Liver (tissue), 9 donors: ENCODE data around the gene PEX16. TPM values are rescaled to one million over a fixed set of nuclear protein-coding genes. Genes with fewer than 3 reads are reported as not detected.
"Not testable (repeated sequence)": the region's sequence is repeated elsewhere in the genome, so short reads cannot be mapped to it uniquely, and the experiment has no call there.

ENCODE experiments used
- DNase-seq: peaks from one replicate; pipeline ENCODE4 v3.0.0-alpha.2; 2017; ENCODE audit warnings: low spot score
- H3K27ac ChIP-seq, 2 donors: one replicate each; pipeline ENCODE4 v1.7.0; 2013; ENCODE audit warnings: inconsistent platforms in 2 of 2, low read length in 2 of 2, control low read depth in 1 of 2, low read depth in 1 of 2, mild to moderate bottlenecking in 1 of 2
- H3K27me3 ChIP-seq, 4 donors: one replicate each; pipeline versions ENCODE4 v1.6.1 to v1.7.0; 2013; ENCODE audit warnings: low read length in 3 of 4, inconsistent platforms in 1 of 4, mild to moderate bottlenecking in 1 of 4, moderate library complexity in 1 of 4; ENCODE audit not compliant: control insufficient read depth in 4 of 4, insufficient read depth in 4 of 4
- H3K36me3 ChIP-seq, 4 donors: one replicate each; pipeline versions ENCODE4 v1.6.1 to v1.7.0; 2013; ENCODE audit warnings: low read length in 3 of 4, mild to moderate bottlenecking in 3 of 4, low read depth in 1 of 4, moderate library complexity in 1 of 4; ENCODE audit not compliant: control insufficient read depth in 4 of 4, insufficient read depth in 3 of 4
- H3K4me1 ChIP-seq, 4 donors: one replicate each; pipeline versions ENCODE4 v1.6.1 to v1.7.0; 2013; ENCODE audit warnings: low read length in 3 of 4, mild to moderate bottlenecking in 3 of 4, moderate library complexity in 1 of 4; ENCODE audit not compliant: control insufficient read depth in 4 of 4, insufficient read depth in 4 of 4
- H3K4me3 ChIP-seq, 3 donors: one replicate each; pipeline versions ENCODE4 v1.6.1 to v1.7.0; 2013; ENCODE audit warnings: low read length in 3 of 3, control low read depth in 1 of 3, low read depth in 1 of 3, mild to moderate bottlenecking in 1 of 3
- H3K9ac ChIP-seq, 2 donors: one replicate each; pipeline ENCODE4 v1.7.0; 2013; ENCODE audit warnings: low read length in 2 of 2, mild to moderate bottlenecking in 2 of 2, moderate library complexity in 2 of 2, control low read depth in 1 of 2, low read depth in 1 of 2
- H3K9me3 ChIP-seq, 4 donors: one replicate each; pipeline versions ENCODE4 v1.6.1 to v1.7.0; 2013; ENCODE audit warnings: low read length in 3 of 4; ENCODE audit not compliant: control insufficient read depth in 4 of 4
- FOXA1 ChIP-seq: IDR thresholded peaks from 2 replicates; pipeline ENCODE4 v1.6.1; 2016; ENCODE audit warnings: antibody characterized with exemption
- FOXA2 ChIP-seq: IDR thresholded peaks from 2 replicates; pipeline ENCODE4 v1.6.1; 2016; ENCODE audit warnings: antibody characterized with exemption
- GABPA ChIP-seq, 2 donors: IDR thresholded peaks in 1 of 2; conservative IDR thresholded peaks in 1 of 2; 2 replicates each; pipeline ENCODE4 v1.6.1; 2016; ENCODE audit warnings: antibody characterized with exemption in 2 of 2, mild to moderate bottlenecking in 1 of 2, moderate library complexity in 1 of 2
- HNF4A ChIP-seq, 2 donors: conservative IDR thresholded peaks; 2 replicates each; pipeline ENCODE4 v1.6.1; 2016; ENCODE audit warnings: antibody characterized with exemption in 2 of 2, mild to moderate bottlenecking in 2 of 2
- HNF4G ChIP-seq: IDR thresholded peaks from 2 replicates; pipeline ENCODE4 v1.6.1; 2016; ENCODE audit warnings: antibody characterized with exemption
- JUND ChIP-seq, 2 donors: IDR thresholded peaks; 2 replicates each; pipeline ENCODE4 v1.6.1; 2016; ENCODE audit warnings: antibody characterized with exemption in 2 of 2
- NR2F2 ChIP-seq: IDR thresholded peaks from 2 replicates; pipeline ENCODE4 v1.6.1; 2016; ENCODE audit warnings: antibody characterized with exemption
- RAD21 ChIP-seq, 2 donors: IDR thresholded peaks; 2 replicates each; pipeline ENCODE4 v1.6.1; 2016; ENCODE audit warnings: antibody characterized with exemption in 2 of 2, mild to moderate bottlenecking in 2 of 2
- RXRA ChIP-seq, 2 donors: IDR thresholded peaks; 2 replicates each; pipeline ENCODE4 v1.6.1; 2017 to 2018; ENCODE audit warnings: antibody characterized with exemption in 2 of 2, mild to moderate bottlenecking in 1 of 2
- SP1 ChIP-seq: IDR thresholded peaks from 2 replicates; pipeline ENCODE4 v1.6.1; 2018; ENCODE audit warnings: antibody characterized with exemption, mild to moderate bottlenecking
- TAF1 ChIP-seq: conservative IDR thresholded peaks from 2 replicates; pipeline ENCODE4 v1.6.1; 2016; ENCODE audit warnings: antibody characterized with exemption, mild to moderate bottlenecking
- YY1 ChIP-seq: IDR thresholded peaks from 2 replicates; pipeline ENCODE4 v1.6.1; 2016; ENCODE audit warnings: antibody characterized with exemption, mild to moderate bottlenecking
- WGBS: extraction: QIAGEN DNeasy Blood & Tissue Kit; methylation state at CpG from one replicate; pipeline ENCODE4 v1.1.7; 2013; 5-methylcytosine and 5-hydroxymethylcytosine counted together
- polyA plus RNA-seq, 2 donors: library from polyadenylated mRNA; stranded (reverse) in 1 of 2; unstranded in 1 of 2; fragments of 200-250 nt in 1 of 2; fragments of >200 nt in 1 of 2; fragmentation: Nextera tagmentation in 1 of 2; extraction: Ambion mirVana in 1 of 2; gene quantifications; one replicate each; pipeline versions ENCODE4 v1.2.1 to v1.2.3, GENCODE V29; 2013 to 2015
- total RNA-seq, 2 donors: library from RNA; depleted of rRNA; stranded (reverse); fragments of >200 nt; gene quantifications; one replicate each; pipeline ENCODE4 v1.2.3, GENCODE V29; 2014
- TF ChIP-seq, protein P1 (sequence below): IDR thresholded peaks from 2 replicates; pipeline ENCODE4 v1.6.1; 2016; ENCODE audit warnings: antibody characterized with exemption
- TF ChIP-seq, protein P2 (sequence below): IDR thresholded peaks from 2 replicates; pipeline ENCODE4 v1.6.1; 2016; ENCODE audit warnings: antibody characterized with exemption
- TF ChIP-seq, protein P3 (sequence below): IDR thresholded peaks from 2 replicates; pipeline ENCODE4 v1.6.1; 2016; ENCODE audit warnings: antibody characterized with exemption, mild to moderate bottlenecking
- TF ChIP-seq, protein P4 (sequence below): IDR thresholded peaks from 2 replicates; pipeline ENCODE4 v1.6.1; 2016; ENCODE audit warnings: antibody characterized with exemption
- TF ChIP-seq, protein P5 (sequence below): fragments of 150-350 bp; IDR thresholded peaks from 2 replicates; pipeline ENCODE4 v1.5.1; 2017; ENCODE audit warnings: improper control_type of control experiment, low read depth, low read length; ENCODE audit not compliant: missing input control
- donor health status: healthy.
- donor health status: healthy.
- donor health status: healthy.
- donor health status: healthy.
- donor health status: healthy.

PEX16 gene
- total and polyA plus RNA-seq, 4 donors: 18.8 to 41.2 (median 29.8) TPM

DNA sequence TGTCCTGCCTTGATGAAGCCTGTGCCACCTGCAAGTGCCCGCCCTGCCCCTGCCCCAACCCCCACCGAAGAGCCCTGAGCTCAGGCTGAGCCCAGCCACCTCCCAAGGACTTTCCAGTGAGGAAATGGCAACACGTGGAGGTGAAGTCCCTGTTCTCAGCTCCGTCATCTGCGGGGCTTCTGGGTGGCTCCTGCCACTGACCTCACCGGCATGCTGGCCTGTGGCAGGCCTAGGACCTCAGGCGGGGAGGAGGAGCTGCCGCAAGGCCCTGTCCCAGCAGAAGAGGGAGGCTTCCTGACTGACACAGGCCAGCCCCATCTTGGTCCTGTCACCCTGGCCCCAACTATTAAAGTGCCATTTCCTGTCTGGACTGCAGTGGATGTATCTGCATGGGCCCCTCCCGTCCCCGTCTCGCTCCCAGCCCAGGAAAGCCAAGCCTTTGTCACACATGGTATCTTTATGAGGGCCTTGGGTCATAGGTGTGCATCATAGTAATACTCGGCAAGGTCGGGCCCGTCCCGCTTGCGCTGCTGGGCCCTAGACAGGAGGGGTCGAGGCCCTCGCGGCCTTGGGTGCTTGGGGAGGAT lies 11.5 kb downstream of the PEX16 start:
- DNase-seq: no peak
- Histone ChIP-seq H3K36me3 (peaks cover 6 to 17% (median 11%) of the 10 kb centered on the region in 4 donors), H3K27ac (no peak overlapping the region), H3K27me3 (no peaks in the 10 kb centered on the region), H3K9me3 (no peaks in the 10 kb centered on the region), H3K9ac (no peak overlapping the region), H3K4me3 (no peak overlapping the region), H3K4me1 (no peaks in the 10 kb centered on the region)
- no peak for TF ChIP-seq FOXA2
- TF ChIP-seq, protein P1, sequence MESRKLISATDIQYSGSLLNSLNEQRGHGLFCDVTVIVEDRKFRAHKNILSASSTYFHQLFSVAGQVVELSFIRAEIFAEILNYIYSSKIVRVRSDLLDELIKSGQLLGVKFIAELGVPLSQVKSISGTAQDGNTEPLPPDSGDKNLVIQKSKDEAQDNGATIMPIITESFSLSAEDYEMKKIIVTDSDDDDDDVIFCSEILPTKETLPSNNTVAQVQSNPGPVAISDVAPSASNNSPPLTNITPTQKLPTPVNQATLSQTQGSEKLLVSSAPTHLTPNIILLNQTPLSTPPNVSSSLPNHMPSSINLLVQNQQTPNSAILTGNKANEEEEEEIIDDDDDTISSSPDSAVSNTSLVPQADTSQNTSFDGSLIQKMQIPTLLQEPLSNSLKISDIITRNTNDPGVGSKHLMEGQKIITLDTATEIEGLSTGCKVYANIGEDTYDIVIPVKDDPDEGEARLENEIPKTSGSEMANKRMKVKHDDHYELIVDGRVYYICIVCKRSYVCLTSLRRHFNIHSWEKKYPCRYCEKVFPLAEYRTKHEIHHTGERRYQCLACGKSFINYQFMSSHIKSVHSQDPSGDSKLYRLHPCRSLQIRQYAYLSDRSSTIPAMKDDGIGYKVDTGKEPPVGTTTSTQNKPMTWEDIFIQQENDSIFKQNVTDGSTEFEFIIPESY: no peak
- TF ChIP-seq GABPA (IDR thresholded peaks at IDR 0.05 in 1 of 2, conservative IDR thresholded peaks at IDR 0.05 in 1 of 2): no peak
- TF ChIP-seq, protein P2, sequence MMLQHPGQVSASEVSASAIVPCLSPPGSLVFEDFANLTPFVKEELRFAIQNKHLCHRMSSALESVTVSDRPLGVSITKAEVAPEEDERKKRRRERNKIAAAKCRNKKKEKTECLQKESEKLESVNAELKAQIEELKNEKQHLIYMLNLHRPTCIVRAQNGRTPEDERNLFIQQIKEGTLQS: no peak
- no peak for TF ChIP-seq RAD21 (IDR thresholded peaks at IDR 0.05)
- TF ChIP-seq YY1: no peak
- TF ChIP-seq JUND (IDR thresholded peaks at IDR 0.05): no peak
- TF ChIP-seq SP1: no peak
- no peak for TF ChIP-seq HNF4G
- TF ChIP-seq, protein P3, sequence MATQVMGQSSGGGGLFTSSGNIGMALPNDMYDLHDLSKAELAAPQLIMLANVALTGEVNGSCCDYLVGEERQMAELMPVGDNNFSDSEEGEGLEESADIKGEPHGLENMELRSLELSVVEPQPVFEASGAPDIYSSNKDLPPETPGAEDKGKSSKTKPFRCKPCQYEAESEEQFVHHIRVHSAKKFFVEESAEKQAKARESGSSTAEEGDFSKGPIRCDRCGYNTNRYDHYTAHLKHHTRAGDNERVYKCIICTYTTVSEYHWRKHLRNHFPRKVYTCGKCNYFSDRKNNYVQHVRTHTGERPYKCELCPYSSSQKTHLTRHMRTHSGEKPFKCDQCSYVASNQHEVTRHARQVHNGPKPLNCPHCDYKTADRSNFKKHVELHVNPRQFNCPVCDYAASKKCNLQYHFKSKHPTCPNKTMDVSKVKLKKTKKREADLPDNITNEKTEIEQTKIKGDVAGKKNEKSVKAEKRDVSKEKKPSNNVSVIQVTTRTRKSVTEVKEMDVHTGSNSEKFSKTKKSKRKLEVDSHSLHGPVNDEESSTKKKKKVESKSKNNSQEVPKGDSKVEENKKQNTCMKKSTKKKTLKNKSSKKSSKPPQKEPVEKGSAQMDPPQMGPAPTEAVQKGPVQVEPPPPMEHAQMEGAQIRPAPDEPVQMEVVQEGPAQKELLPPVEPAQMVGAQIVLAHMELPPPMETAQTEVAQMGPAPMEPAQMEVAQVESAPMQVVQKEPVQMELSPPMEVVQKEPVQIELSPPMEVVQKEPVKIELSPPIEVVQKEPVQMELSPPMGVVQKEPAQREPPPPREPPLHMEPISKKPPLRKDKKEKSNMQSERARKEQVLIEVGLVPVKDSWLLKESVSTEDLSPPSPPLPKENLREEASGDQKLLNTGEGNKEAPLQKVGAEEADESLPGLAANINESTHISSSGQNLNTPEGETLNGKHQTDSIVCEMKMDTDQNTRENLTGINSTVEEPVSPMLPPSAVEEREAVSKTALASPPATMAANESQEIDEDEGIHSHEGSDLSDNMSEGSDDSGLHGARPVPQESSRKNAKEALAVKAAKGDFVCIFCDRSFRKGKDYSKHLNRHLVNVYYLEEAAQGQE: no peak
- TF ChIP-seq TAF1: no peak
- no peak for TF ChIP-seq HNF4A (conservative IDR thresholded peaks at IDR 0.05)
- TF ChIP-seq, protein P4, sequence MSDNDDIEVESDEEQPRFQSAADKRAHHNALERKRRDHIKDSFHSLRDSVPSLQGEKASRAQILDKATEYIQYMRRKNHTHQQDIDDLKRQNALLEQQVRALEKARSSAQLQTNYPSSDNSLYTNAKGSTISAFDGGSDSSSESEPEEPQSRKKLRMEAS: no peak
- no peak for TF ChIP-seq NR2F2
- TF ChIP-seq, protein P5, sequence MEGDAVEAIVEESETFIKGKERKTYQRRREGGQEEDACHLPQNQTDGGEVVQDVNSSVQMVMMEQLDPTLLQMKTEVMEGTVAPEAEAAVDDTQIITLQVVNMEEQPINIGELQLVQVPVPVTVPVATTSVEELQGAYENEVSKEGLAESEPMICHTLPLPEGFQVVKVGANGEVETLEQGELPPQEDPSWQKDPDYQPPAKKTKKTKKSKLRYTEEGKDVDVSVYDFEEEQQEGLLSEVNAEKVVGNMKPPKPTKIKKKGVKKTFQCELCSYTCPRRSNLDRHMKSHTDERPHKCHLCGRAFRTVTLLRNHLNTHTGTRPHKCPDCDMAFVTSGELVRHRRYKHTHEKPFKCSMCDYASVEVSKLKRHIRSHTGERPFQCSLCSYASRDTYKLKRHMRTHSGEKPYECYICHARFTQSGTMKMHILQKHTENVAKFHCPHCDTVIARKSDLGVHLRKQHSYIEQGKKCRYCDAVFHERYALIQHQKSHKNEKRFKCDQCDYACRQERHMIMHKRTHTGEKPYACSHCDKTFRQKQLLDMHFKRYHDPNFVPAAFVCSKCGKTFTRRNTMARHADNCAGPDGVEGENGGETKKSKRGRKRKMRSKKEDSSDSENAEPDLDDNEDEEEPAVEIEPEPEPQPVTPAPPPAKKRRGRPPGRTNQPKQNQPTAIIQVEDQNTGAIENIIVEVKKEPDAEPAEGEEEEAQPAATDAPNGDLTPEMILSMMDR: no peak
- TF ChIP-seq FOXA1: no peak
- no peak for TF ChIP-seq RXRA (IDR thresholded peaks at IDR 0.05)
- 71% methylated on average over 19 of the region's 19 CpGs for WGBS

DNA sequence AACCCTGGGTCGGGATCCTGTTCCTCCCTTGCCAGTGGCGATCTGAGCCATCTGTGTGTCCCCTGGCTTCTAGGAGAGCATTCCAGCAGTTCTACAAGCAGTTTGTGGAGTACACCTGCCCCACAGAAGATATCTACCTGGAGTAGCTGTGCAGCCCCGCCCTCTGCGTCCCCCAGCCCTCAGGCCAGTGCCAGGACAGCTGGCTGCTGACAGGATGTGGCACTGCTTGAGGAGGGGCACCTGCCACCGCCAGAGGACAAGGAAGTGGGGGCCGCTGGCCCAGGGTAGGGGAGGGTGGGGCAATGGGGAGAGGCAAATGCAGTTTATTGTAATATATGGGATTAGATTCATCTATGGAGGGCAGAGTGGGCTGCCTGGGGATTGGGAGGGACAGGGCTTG lies 12.1 kb downstream of the PEX16 start:
- H3K27ac ChIP-seq, H3K4me1 ChIP-seq, H3K9me3 ChIP-seq, DNase-seq, H3K27me3 ChIP-seq, H3K4me3 ChIP-seq, H3K9ac ChIP-seq: not testable (repeated sequence)
- WGBS: 81% methylated on average over 6 of the region's 6 CpGs
- H3K36me3 ChIP-seq: peaks cover 6 to 11% (median 7%) of the 10 kb centered on the region in 4 donors
